Astrocyte of the spinal cord (primary cell): ENCODE data around the gene ZDHHC5.
A peak's percentile ranks its signal among the peaks of the same experiment; 100 is the strongest.

Experiments
- DNase-seq: peaks from one replicate; pipeline ENCODE4 v3.0.0; 2011; ENCODE audit warnings: low read depth, low spot score
- H3K4me3 ChIP-seq: 2 replicates; pipeline ENCODE4 v1.5.1; 2011; ENCODE audit warnings: low read depth, mild to moderate bottlenecking, low read length, moderate library complexity
- in situ Hi-C: cut with HindIII; loops from 2 replicates; pipeline ENCODE4 v1.10.0; 2017; ENCODE audit warnings: low sequenced_read_pairs
- TF ChIP-seq, protein P1 (sequence below): IDR thresholded peaks from 2 replicates; pipeline ENCODE4 v1.5.1; 2012; ENCODE audit warnings: low read depth, mild to moderate bottlenecking, low read length, inconsistent platforms

The ZDHHC5 gene

DNA sequence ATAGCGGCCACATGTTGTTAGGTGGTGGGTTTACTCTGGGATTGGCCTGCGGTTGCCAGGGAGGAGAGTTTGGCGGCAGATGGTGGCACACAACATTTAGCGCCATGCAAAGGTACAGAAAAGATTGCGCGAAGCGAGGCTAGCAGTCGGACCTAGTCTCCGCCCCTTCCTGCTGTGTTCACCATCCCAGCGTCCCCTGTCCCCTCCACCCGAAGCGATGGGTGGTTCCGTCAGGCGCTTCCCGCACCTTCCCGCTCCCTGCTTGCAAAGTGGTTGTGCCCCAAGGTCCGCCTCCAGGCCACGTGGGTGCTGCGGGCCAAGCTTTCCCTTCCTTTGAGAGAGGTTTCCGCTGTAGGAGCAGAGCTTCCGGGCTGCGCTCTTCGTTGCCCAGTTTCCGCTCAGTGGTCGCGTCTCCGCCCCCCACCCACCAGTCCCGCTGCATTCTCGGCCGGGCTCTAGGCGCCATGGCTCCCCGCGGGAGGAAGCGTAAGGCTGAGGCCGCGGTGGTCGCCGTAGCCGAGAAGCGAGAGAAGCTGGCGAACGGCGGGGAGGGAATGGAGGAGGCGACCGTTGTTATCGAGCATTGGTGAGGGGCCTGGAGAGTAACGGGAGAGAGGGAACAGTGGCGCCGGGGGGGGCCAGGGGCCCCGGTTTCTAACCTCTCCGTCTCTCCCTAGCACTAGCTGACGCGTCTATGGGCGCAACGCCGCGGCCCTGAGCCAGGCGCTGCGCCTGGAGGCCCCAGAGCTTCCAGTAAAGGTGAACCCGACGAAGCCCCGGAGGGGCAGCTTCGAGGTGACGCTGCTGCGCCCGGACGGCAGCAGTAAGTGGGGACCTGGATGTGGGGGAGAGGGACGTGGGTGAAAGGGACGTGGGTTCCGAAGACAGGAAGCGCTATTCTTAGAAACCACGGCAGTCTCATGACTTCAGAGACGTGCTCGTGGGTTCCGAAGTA is 73.5 kb downstream of the ZDHHC5 start, which contains the start of gene SELENOH:
Gene SELENOH, plus strand, starts transcription at position 360 of the 955 bp plus-strand sequence. Its CDS starts 105 bp downstream, at position 465.
- DNase-seq, result peak; percentile 98
- peak within 1 kb of the TSS; percentile 85 for H3K4me3 ChIP-seq
- in situ Hi-C loops, result no loop called here
- TF ChIP-seq, protein P1, sequence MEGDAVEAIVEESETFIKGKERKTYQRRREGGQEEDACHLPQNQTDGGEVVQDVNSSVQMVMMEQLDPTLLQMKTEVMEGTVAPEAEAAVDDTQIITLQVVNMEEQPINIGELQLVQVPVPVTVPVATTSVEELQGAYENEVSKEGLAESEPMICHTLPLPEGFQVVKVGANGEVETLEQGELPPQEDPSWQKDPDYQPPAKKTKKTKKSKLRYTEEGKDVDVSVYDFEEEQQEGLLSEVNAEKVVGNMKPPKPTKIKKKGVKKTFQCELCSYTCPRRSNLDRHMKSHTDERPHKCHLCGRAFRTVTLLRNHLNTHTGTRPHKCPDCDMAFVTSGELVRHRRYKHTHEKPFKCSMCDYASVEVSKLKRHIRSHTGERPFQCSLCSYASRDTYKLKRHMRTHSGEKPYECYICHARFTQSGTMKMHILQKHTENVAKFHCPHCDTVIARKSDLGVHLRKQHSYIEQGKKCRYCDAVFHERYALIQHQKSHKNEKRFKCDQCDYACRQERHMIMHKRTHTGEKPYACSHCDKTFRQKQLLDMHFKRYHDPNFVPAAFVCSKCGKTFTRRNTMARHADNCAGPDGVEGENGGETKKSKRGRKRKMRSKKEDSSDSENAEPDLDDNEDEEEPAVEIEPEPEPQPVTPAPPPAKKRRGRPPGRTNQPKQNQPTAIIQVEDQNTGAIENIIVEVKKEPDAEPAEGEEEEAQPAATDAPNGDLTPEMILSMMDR, result no peak

DNA sequence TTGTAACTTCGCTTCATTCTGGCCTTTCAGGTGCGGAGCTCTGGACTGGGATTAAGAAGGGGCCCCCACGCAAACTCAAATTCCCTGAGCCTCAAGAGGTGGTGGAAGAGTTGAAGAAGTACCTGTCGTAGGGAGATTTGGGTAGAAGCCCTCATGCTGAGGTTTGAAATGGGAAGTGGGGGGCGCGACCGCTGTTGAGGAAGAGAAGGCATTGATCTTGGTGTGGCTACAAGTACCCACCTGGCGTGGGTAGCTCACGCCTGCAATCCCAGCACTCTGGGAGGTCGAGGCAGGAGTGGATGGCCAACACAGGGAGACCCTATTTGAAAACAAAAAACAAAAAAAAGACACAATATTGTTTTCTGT is 74.2 kb downstream of the ZDHHC5 start:
- in situ Hi-C loops, result no loop called here
- H3K4me3 ChIP-seq, result peak overlapping the region; percentile 85
- no peak for DNase-seq
- TF ChIP-seq, protein P1, result no peak

DNA sequence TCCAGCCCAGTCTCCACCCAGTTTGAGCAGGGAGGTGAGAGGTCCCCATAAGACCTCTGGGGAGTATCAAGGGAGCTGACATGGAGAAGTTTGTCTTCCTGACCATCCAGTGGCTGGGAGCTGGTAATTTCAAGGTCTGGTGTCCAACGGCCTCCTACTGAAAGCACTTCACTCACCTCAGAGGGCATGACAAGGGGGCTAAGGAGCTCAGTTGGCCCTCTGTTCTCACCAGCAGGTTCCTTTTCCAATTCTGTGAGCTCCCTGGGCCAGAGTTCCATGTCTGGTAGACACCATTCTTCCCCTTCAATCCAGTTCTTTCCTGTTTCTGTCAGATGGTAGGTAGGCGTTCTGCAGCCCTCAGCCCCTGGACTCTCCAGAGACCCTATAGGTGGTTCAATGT is 76.4 kb downstream of the ZDHHC5 start:
- no peak overlapping the region for H3K4me3 ChIP-seq
- in situ Hi-C loops, result no loop called here
- TF ChIP-seq, protein P1, result no peak
- no peak for DNase-seq

DNA sequence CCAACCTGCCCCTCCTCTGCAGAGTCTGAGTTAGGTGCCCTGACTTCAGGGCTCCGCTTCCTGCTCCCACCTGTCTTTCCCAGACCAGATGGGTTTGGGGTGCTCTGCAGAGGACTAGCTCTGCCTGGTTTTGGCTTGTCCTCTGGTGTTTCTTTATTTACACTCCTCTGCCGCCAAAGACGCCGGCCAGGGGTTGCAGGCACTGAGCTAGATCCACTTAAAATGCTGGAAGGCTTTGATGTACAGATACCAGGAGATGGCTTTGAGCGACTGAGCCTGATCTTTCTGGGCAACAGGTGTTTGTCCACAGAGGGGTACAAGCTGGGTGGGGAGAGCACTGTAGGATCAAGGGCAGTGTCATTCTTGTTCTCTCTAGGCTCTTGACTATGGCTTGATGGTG is 77.3 kb downstream of the ZDHHC5 start:
- DNase-seq, result no peak
- no peak overlapping the region for H3K4me3 ChIP-seq
- in situ Hi-C loops, result no loop called here
- TF ChIP-seq, protein P1, result no peak

DNA sequence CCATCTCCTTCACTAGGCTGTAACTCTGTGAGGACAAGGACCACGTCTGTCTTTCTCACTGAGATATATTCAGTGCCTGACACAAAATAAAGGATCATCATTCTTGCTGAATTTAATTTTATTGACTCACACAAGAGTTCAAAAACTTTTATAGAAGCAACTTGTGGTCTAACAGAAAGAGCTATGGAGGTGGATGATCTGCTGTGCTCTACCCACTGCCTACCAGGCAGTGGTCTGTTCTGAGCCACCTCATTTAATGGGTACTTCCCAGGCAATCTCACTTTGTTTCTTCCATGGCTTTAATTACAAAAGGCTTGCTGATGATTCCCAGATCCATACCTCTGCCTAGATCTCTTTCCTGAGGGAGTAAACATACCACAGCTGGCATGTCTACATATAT is 79.0 kb downstream of the ZDHHC5 start:
- DNase-seq, result no peak
- TF ChIP-seq, protein P1, result no peak
- in situ Hi-C loops, result no loop called here

More for the DNA sequence above, 79.0 kb downstream of the ZDHHC5 start:
- H3K4me3 ChIP-seq, result no peak overlapping the region
